Endothelial cell of coronary artery (primary cell): Measurements from ENCODE around the gene JTB. TPM values are rescaled to one million over a fixed set of nuclear protein-coding genes. Genes with fewer than 3 reads are reported as not detected.

Experiments
- total RNA-seq: library from RNA; depleted of rRNA; stranded (reverse); fragments of >200 nt; gene quantifications from 2 replicates; pipeline ENCODE4 v1.2.3, GENCODE V29; 2014

The JTB gene
- 87.4 and 92.9 TPM in 2 replicates for total RNA-seq

DNA sequence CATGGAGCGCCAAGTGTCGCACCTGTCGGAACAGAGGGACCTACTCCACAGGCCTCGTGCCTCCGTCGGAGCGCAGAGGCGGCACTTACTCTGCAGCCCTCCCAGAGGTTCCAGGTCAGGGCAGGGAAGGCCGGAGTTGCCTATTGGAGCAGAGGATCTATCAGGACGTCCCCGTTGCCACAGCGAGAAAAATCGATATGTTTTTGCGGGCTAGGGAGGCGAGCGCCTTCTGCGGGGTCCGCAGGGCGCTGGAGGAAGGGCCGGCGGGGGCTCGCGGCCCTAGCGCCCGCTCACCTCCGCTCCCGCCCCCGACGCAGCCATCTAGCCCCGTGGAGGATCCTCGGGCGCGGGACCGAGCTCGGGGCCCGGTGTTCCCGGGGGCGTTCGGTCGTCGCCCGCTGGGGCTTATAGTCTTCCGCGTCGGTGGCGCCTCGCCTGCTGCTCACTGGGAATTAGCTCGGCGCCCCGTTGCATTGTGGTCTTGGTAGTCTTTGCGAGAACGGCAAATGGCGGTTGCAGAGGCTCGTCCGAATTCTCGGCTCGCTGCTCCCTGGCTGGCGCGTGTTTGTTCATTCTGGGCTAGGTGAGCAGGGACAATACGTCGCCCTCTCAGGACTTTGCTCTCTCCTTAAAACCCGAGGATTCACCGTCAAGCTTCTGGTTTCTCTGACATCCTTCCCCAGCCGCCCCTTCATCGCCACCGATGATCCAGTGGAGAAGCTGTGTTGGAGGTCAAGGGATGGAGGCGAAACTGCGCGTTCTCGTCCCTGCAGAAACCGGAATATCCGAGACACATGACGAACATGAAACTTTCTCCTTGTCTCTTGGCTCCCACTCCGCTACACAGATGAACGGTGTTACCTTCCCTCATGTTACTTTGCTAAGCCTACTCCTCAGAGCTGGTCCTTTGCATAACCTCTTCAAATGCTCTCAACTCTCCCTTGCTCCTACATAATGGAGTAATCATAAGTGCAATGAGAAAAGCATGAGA, at the start of gene JTB:
TSS of gene JTB (minus strand) at position 425 of the 991 bp plus-strand sequence. CDS start at position 3, 422 bp downstream.

DNA sequence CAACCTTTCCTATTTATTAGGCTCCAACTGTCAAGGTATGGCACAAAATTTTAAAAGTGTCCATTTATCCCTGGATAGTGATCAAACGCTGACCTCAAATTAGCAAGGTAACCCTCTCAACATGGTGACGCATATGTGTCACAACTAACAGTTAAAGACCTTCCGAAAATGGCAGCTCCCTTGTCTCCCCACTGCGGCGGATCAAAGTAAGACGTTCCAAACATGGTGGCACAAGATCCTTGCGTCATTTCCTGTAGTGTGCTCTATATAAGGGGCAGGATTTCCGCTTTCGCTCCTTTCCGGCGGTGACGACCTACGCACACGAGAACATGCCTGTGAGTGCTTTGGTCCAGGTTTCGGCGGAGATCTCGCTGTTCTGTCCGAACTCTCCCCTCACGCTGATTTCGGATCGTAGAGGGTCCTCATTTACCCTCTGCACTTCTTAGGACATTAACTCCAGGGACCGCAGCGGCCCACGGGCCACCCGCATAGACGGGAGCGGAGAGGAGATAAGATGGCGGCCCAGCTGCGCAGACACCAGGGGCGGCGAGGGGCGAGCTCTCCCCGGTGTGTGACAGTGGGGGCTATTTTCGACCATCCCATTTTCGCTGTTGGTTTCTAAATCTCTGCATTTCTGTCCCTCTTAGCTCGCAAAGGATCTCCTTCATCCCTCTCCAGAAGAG, 13.1 kb upstream of the JTB start, which contains the start of gene RPS27:
TSS of gene RPS27 (plus strand) at position 295 of the 683 bp plus-strand sequence. CDS start at position 330, 35 bp downstream.

DNA sequence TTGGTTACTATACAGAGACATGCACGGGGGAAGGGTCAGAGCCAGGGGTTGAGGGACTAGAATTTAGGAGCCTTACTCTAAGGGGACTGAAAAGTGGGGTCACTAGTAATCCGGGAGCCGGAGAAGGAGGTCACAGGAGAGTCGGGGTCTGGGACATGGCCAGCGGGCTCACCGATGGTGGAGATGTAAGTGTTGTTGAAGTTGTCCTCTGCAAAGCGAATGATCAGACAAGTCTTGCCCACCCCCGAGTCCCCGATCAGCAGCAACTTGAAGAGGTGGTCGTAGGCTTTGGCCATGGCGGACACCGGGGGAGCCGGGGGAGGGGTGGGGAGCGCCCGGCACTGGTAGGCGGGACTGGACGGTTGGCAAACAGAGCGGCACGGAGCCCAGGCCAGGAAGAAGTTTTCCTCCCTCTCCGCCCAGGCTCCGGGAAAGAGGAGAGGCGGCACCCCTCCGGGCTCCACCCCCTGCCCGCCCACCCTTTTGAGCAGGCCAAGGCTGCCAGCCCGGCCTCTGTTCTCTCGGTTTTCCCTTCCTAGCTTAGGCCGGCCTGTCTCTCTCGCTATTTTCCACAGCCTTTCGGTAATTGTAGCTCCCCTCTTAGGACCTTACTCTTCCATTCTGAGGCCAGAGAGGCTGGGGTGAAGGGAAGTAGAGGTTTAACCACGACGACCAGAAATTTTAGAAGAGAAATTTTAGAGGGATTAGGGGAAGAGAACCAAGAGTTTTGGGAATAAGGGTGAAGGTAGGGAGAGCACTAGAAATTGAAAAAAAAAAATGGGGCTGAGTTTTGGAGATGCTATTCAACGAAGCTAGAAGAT, 8.7 kb upstream of the JTB start, which contains the start of gene RAB13:
TSS of gene RAB13 (minus strand) at position 399 of the 821 bp plus-strand sequence. CDS start at position 296, 103 bp downstream.

DNA sequence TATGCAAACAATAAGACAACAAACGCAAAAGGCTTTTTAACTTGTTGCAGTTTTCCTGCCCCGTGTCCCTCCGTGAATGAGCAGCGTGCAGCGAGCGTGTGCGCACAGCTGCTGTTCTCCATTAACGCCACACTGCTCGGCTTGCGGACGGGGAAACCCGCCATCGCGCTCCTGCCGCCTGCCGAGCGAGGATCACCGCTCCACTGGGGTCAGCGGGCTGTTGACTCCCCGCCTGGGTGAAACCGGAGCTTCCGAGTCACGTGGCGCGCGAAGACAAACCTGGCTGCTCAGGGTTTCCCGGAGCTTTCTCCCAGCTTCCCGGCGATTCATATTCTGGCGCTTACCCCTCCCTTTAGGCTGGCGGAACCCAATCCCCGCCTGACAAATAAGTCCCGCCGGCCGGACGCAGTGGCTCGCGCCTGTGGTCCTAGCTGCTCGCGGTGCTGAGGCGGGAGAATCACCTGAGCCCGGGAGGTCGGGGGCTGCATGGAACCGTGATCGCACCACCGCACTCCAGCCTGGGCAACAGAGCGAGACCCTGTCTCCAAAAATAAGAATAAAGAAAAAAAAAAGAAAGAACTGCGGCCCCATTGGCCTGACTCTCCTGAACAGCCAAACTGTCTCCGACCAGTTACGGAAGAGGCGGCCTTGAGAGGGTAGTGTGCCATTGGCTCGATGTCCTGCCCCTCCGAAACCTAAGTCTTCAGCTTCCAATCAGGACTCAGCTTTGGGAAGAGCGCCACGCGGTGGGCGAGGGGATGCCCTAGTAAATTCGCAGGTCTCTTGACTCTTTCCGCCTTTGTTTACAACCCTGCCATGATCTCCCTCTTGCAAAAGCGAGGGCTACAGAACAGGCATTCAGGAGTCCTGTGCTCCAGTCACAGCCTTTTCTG, 10.1 kb downstream of the JTB start, which contains the start of gene CREB3L4:
TSS of gene CREB3L4 (plus strand) at position 796 of the 893 bp plus-strand sequence. CDS start 624 bp downstream, outside the sequence.

DNA sequence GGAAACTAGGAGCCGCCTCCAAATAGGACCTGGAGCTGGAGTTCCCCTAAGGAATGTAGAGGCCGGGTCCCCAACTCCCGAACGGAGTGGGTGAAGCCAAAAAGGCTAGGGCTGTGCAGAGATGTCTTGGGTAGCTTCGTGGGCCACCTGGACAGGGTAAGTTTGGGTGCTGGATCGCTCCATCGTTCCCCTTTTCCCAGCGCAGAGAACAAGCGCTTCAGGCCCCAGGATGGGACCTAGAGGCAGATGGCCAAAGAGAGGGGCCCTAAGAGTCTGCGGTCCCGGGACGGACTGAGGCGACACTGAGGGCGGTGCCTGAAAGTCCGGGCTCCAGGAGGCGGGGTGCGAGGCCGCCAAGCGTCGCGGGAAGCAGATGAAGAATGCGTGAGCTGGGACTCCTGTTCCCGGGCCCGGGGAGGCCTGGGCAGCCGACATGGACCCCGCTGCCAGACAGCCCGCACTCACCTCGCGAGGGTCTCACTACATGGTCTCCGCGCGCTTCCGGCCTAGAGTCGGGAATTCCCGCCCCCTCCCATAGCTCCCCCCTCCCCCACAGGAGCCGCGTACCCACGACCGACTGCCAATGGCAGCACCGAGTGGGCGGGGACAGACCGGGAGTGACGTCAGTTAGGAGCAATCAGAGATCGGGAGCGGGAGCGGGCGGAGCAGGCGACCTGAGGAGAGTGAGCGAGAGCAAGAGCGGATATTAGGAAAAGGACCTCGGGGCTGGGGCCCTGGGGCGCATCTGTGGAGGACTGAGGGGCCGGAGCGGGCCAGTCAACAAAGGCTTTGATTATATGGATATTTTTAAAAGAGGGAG, 14.2 kb downstream of the JTB start, which contains the start of gene SLC39A1:
TSS of gene SLC39A1 (minus strand) at position 508 of the 820 bp plus-strand sequence. CDS start 822 bp downstream, outside the sequence.

DNA sequence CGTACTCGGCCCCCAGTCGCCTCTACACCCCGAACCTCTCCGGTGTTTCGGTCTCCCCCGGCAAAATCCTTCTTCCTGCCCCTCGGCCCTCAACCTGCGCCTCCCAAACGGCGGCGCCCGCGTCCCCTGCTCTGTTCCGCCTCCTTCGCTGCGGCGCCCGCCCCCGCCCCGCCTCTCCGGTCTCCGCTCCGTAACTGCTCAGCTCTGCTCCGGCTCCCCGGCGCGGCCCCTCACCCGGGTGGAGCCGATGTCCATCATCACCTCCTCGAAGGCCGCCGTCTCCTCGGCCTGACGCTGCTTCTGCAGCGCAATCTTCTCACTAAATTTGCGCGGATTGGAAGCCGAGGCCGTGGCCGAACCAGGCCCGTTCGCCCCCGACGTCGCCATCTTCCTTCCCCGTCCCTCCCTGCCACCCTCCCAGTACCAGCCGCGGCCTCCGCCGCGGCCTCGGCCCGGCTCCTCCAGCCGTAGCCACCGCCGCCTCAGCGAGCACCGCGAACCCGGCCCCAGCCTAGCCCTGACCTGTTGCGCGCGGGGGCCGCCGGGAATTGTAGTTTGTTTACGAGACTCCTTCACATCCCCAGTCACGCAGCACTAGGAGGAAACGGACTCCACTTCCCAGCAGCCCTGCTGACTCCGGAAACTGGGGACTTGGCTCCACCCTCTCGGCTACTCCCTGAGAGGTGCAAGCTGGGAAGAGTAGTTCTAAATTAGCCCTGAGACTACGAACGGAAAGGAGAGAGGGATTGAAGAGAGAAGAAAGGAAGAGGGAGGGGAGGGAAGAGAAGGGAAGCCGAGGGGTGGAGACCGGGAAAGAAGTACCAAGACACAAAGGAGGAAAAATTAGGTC, 19.1 kb downstream of the JTB start, which contains the start of gene CRTC2:
TSS of gene CRTC2 (minus strand) at position 502 of the 850 bp plus-strand sequence. CDS start at position 387, 115 bp downstream.

DNA sequence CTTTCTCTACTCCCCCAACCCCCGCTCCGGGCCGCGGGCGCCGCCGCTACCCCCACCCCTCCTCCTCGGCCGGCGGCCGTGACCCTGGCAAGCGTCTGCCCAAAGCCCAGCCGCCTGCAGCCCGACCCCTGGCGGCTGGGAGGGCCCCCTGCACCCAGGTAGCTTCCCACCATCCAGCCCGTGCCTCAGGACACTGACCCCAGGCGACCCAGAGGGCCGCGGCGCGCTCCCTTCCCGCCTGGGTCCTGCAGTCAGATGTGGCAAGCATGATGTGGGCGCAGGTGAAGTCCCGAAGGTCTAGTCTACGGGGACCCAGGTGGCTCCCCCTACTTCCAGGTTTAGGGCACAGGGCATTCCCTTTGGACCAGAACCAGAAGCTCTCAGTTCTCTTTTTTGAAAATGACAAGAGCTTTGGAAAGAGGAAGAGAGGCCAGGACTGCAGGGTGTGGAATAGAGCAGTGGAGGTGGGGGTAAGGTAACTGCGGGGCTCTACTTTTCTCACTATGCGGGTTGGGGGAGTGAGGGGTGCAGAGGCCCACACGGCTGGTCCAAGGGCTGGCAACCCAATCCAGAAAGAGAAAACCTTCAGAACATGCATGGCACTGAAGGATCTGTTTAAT, 30.7 kb downstream of the JTB start, which contains the start of gene DENND4B:
TSS of gene DENND4B (minus strand) at position 97 of the 620 bp plus-strand sequence. CDS start 2,344 bp downstream, outside the sequence.

Other genes with a start within 250 kb of the JTB start
- 23.7 and 38.2 TPM in 2 replicates for gene INTS3, start 249.6 kb downstream of the JTB start, total RNA-seq
- 11.4 and 14.7 TPM in 2 replicates for gene SLC27A3, start 202.3 kb downstream of the JTB start, total RNA-seq
- 3.7 and 5.3 TPM in 2 replicates for gene GATAD2B, start 54.7 kb downstream of the JTB start, total RNA-seq
- 11.0 and 20.4 TPM in 2 replicates for gene DENND4B, start 31.0 kb downstream of the JTB start, total RNA-seq
- gene CRTC2, start 19.1 kb downstream of the JTB start, total RNA-seq: 3.6 and 5.8 TPM in 2 replicates
- gene SLC39A1, start 14.1 kb downstream of the JTB start, total RNA-seq: 75.8 and 90.5 TPM in 2 replicates
- 5.9 and 6.2 TPM in 2 replicates for gene CREB3L4, start 9.8 kb downstream of the JTB start, total RNA-seq
- 52.6 and 58.5 TPM in 2 replicates for gene RAB13, start 8.7 kb upstream of the JTB start, total RNA-seq
- gene RPS27, start 13.1 kb upstream of the JTB start, total RNA-seq: 1,400 and 1,678 TPM in 2 replicates
- 0.09 TPM in 2 replicates for gene NUP210L, start 177.4 kb upstream of the JTB start, total RNA-seq
- gene TPM3, start 214.4 kb upstream of the JTB start, total RNA-seq: 812 and 978 TPM in 2 replicates
- gene CFAP141, start 228.7 kb upstream of the JTB start, total RNA-seq: not detected in 2 replicates
- 57.1 and 63.2 TPM in 2 replicates for gene UBAP2L, start 243.3 kb upstream of the JTB start, total RNA-seq